HG03103 (cell line): ENCODE measurements around the gene TUBB1.

Experiments used
- ATAC-seq: cut with Tn5 transposase; IDR thresholded peaks from one replicate; pipeline ENCODE4 v1.9.1; 2021; ENCODE audit warnings: low read depth; ENCODE audit not compliant: unreplicated experiment

TUBB1 gene

GRCh38 chr20:59071216-59071615, 52.0 kb downstream of the TUBB1 start:
- ATAC-seq, result no peak

- no peak for ATAC-seq
Measured at GRCh38 chr20:59073582-59073981, 54.4 kb downstream of the TUBB1 start.

- no peak for ATAC-seq
Measured at GRCh38 chr20:59074456-59074855, 55.2 kb downstream of the TUBB1 start.

GRCh38 chr20:59075934-59076508, 56.8 kb downstream of the TUBB1 start:
- ATAC-seq, result no peak
